CD4-positive, CD25-positive, alpha-beta regulatory T cell (primary cell): ENCODE results near the gene DNASE2B. TPM values are rescaled to one million over a fixed set of nuclear protein-coding genes. Genes with fewer than 3 reads are reported as not detected.

ENCODE experiments used
- ATAC-seq, 2 donors: fragments of 150-1000 bp; cut with Tn5 transposase; one replicate each; pipeline ENCODE4 v1.10.0; 2021; ENCODE audit warnings: low read depth in 2 of 2, moderate number of reproducible peaks in 2 of 2, moderate library complexity in 1 of 2
- DNase-seq, 3 donors: peaks; one replicate each; pipeline versions ENCODE4 v3.0.0 to v3.0.0-alpha.2; 2012 to 2022; ENCODE audit warnings: mixed read lengths in 1 of 3
- H3K27ac ChIP-seq: one replicate; pipeline ENCODE4 v1.7.0; 2013; ENCODE audit warnings: mild to moderate bottlenecking, low read length; ENCODE audit not compliant: insufficient read depth, poor library complexity, severe bottlenecking
- H3K27me3 ChIP-seq: one replicate; pipeline ENCODE4 v1.7.0; 2013; ENCODE audit warnings: low read length; ENCODE audit not compliant: control insufficient read depth, insufficient read depth
- H3K36me3 ChIP-seq: one replicate; pipeline ENCODE4 v1.7.0; 2013; ENCODE audit warnings: mild to moderate bottlenecking, low read length, moderate library complexity; ENCODE audit not compliant: control insufficient read depth, insufficient read depth
- H3K4me1 ChIP-seq: 2 replicates; pipeline ENCODE4 v1.7.0; 2013; ENCODE audit warnings: mild to moderate bottlenecking, low read length; ENCODE audit not compliant: insufficient read depth, control insufficient read depth, poor library complexity, severe bottlenecking
- H3K4me3 ChIP-seq: one replicate; pipeline ENCODE4 v1.7.0; 2013; ENCODE audit warnings: low read depth, mild to moderate bottlenecking, low read length, moderate library complexity
- H3K9me3 ChIP-seq, 2 experiments: 1 replicate in 1 of 2; 2 replicates in 1 of 2; pipeline ENCODE4 v1.7.0; 2013; ENCODE audit warnings: low read length in 2 of 2, mild to moderate bottlenecking in 1 of 2, moderate library complexity in 1 of 2; ENCODE audit not compliant: control insufficient read depth in 2 of 2
- H3K27ac Mint-ChIP-seq, 3 donors: one replicate each; pipeline ENCODE4 v1.8.0; 2020 to 2022; ENCODE audit warnings: mild to moderate bottlenecking in 3 of 3, mixed read lengths in 3 of 3, moderate library complexity in 2 of 3
- H3K27me3 Mint-ChIP-seq: one replicate; pipeline ENCODE4 v1.8.0; 2022; ENCODE audit warnings: mild to moderate bottlenecking, mixed read lengths
- H3K36me3 Mint-ChIP-seq: one replicate; pipeline ENCODE4 v1.8.0; 2020; ENCODE audit warnings: mixed read lengths
- H3K4me1 Mint-ChIP-seq, 4 donors: one replicate each; pipeline ENCODE4 v1.8.0; 2020 to 2022; ENCODE audit warnings: mixed read lengths in 4 of 4, mild to moderate bottlenecking in 1 of 4
- H3K4me3 Mint-ChIP-seq, 4 donors: one replicate each; pipeline ENCODE4 v1.8.0; 2020 to 2022; ENCODE audit warnings: mild to moderate bottlenecking in 4 of 4, mixed read lengths in 4 of 4, moderate library complexity in 3 of 4
- H3K9me3 Mint-ChIP-seq, 7 donors: one replicate each; pipeline ENCODE4 v1.8.0; 2020 to 2022; ENCODE audit warnings: mixed read lengths in 7 of 7, mild to moderate bottlenecking in 3 of 7, moderate library complexity in 2 of 7
- polyA plus RNA-seq, 4 donors: library from polyadenylated mRNA; unstranded; fragments of 300-500 nt; fragmentation: Illumina TruSeq; gene quantifications; one replicate each; pipeline ENCODE4 v1.2.3, GENCODE V29; 2021
- total RNA-seq: library from RNA; stranded (reverse); gene quantifications from one replicate; pipeline ENCODE4 v1.2.3, GENCODE V29; 2022

Gene DNASE2B
- total and polyA plus RNA-seq, 5 donors from 2014 or later = not detected

DNA sequence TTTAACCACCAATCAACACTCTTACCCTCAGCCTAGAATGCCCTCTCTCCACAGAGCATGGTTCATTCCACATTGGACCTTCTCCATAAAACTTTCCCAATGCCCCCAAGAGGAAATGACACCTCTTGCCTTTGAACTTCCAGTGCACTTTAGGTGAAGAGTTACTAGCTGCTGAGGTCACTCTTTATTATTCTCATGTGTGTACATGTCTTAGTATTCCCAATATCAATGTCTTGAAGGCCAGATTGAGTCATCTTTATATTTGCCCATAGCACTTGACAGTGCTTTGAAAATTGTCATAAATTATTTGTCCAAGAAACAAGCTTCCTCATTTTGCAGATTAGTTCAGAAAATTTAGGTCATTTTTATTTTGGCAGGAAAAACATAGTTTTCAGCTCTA is 8.1 kb upstream of the DNASE2B start:
- H3K27me3 Mint-ChIP-seq = peaks cover 30% of the 10 kb centered on the region
- no peaks in the 10 kb centered on the region for H3K4me1 Mint-ChIP-seq
- H3K27ac ChIP-seq = no peak overlapping the region
- no peaks in the 10 kb centered on the region for H3K36me3 ChIP-seq
- no peak overlapping the region for H3K27ac Mint-ChIP-seq
- H3K4me1 ChIP-seq = no peaks in the 10 kb centered on the region
- no peaks in the 10 kb centered on the region for H3K27me3 ChIP-seq
- H3K9me3 ChIP-seq = no peaks in the 10 kb centered on the region
- H3K4me3 ChIP-seq = no peak overlapping the region
- ATAC-seq = no peak
- H3K36me3 Mint-ChIP-seq = no peaks in the 10 kb centered on the region
- no peaks in the 10 kb centered on the region for H3K9me3 Mint-ChIP-seq
- H3K4me3 Mint-ChIP-seq = no peak overlapping the region
- DNase-seq = no peak

DNA sequence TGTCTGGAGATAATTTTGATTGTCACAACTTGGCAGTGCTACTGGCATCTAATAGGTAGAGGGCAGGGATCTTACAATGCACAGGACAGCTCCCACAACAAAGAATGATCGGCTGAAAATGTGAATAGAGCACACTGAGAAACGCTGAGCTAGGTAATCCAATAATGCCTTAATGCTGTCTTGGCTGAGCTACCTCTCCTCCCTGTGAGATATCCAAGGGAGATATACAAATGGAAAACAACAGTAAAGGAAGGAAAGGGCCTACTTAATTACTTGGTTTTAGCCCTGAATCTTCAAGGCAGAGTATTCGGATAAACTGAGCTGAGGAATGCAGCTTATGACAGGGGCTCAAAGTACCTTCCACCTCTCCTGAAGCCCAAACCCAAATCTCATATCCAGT is 2.9 kb downstream of the DNASE2B start:
- Mint-ChIP-seq H3K4me3 (no peak overlapping the region), H3K36me3 (no peaks in the 10 kb centered on the region), H3K9me3 (peaks cover 0 to 2% (median 0%) of the 10 kb centered on the region in 7 donors), H3K27ac (no peak overlapping the region), H3K4me1 (no peaks in the 10 kb centered on the region), H3K27me3 (peaks cover 5% of the 10 kb centered on the region)
- Histone ChIP-seq H3K27me3 (no peaks in the 10 kb centered on the region), H3K27ac (no peak overlapping the region), H3K9me3 (no peaks in the 10 kb centered on the region), H3K4me3 (no peak overlapping the region), H3K4me1 (no peaks in the 10 kb centered on the region), H3K36me3 (no peaks in the 10 kb centered on the region)
- DNase-seq (no peak), ATAC-seq (no peak)

DNA sequence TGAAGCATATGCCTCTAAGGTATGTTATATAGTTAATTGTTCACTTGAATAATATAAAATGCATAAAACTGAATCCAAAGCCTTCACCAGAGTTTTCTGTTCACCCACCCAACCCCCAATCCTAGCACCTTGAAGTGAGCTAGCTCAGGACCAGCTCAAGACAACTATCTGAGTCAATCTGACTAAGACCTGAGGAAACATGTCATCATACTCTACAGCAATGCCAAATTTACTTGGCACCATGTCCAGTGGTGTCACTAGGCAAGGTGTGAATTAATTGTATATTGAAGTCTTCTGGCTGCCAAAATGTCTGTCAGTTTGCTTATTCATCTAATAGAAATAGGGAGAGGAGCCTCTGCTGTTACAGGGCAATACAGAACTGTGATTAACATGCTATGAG is 3.8 kb downstream of the DNASE2B start:
- H3K4me1 Mint-ChIP-seq = no peaks in the 10 kb centered on the region

DNA sequence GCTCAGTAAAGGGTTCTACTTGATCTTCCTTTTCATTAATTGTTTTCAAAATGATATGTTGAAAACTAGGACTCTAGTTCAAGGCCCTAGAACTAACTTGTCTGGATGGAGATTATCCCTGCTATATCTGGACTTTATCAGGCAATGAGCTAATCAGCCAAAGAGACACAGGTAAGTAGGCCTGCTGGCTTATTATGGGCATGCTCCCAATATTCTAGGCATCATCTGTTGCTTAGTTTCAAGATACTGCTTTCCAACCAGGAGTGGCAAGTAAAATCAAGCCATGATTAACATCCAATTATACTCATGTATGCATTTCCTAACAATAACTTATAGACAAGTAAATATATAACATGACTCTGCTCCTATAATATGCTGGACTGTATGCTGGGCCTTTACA is 4.2 kb downstream of the DNASE2B start:
- no peak overlapping the region for H3K27ac ChIP-seq
- no peaks in the 10 kb centered on the region for H3K36me3 Mint-ChIP-seq
- no peak for ATAC-seq

More for the DNA sequence above, 3.8 kb downstream of the DNASE2B start:
- Histone ChIP-seq H3K4me3 (no peak overlapping the region), H3K4me1 (no peaks in the 10 kb centered on the region), H3K9me3 (no peaks in the 10 kb centered on the region), H3K36me3 (no peaks in the 10 kb centered on the region), H3K27ac (no peak overlapping the region), H3K27me3 (peaks cover 4% of the 10 kb centered on the region)
- no peak for DNase-seq
- Mint-ChIP-seq H3K36me3 (no peaks in the 10 kb centered on the region), H3K4me3 (no peak overlapping the region), H3K27me3 (peaks cover 5% of the 10 kb centered on the region), H3K9me3 (peaks cover 0 to 2% (median 0%) of the 10 kb centered on the region in 7 donors), H3K27ac (no peak overlapping the region)
- no peak for ATAC-seq

DNA sequence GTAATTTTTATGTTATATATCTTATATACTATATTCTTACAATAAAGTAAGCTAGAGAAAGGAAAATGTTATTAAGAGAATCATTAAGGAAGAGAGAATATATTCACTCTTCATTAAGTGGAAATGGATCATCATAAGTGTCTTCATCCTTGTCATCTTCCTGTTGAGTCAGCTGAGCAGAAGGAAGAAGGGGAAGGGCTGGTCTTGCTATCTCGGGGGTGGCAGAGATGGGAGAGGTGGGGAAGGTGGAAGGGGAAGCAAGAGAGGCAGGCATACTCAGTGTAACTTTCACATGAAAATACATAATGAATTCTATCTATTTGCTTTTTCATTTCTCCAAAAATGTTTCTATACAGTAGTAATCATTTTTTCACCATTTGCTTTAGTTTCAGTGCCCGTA is 5.1 kb downstream of the DNASE2B start:
- H3K27me3 ChIP-seq = peaks cover 4% of the 10 kb centered on the region
- no peaks in the 10 kb centered on the region for H3K36me3 ChIP-seq
- Mint-ChIP-seq H3K27ac (no peak overlapping the region), H3K27me3 (peaks cover 5% of the 10 kb centered on the region), H3K4me3 (no peak overlapping the region), H3K4me1 (no peaks in the 10 kb centered on the region), H3K9me3 (peaks cover 0 to 2% (median 0%) of the 10 kb centered on the region in 7 donors), H3K36me3 (no peaks in the 10 kb centered on the region)
- H3K27ac ChIP-seq = no peak overlapping the region
- DNase-seq = no peak
- no peaks in the 10 kb centered on the region for H3K4me1 ChIP-seq
- no peaks in the 10 kb centered on the region for H3K9me3 ChIP-seq
- H3K4me3 ChIP-seq = no peak overlapping the region
- no peak for ATAC-seq

More for the DNA sequence above, 4.2 kb downstream of the DNASE2B start:
- no peaks in the 10 kb centered on the region for H3K4me1 Mint-ChIP-seq
- no peak overlapping the region for H3K4me3 ChIP-seq
- DNase-seq = no peak
- peaks cover 5% of the 10 kb centered on the region for H3K27me3 Mint-ChIP-seq
- no peak overlapping the region for H3K27ac Mint-ChIP-seq
- H3K36me3 ChIP-seq = no peaks in the 10 kb centered on the region
- no peaks in the 10 kb centered on the region for H3K9me3 ChIP-seq
- H3K4me1 ChIP-seq = no peaks in the 10 kb centered on the region
- H3K9me3 Mint-ChIP-seq = peaks cover 0 to 2% (median 0%) of the 10 kb centered on the region in 7 donors
- H3K4me3 Mint-ChIP-seq = no peak overlapping the region
- H3K27me3 ChIP-seq = peaks cover 4% of the 10 kb centered on the region

DNA sequence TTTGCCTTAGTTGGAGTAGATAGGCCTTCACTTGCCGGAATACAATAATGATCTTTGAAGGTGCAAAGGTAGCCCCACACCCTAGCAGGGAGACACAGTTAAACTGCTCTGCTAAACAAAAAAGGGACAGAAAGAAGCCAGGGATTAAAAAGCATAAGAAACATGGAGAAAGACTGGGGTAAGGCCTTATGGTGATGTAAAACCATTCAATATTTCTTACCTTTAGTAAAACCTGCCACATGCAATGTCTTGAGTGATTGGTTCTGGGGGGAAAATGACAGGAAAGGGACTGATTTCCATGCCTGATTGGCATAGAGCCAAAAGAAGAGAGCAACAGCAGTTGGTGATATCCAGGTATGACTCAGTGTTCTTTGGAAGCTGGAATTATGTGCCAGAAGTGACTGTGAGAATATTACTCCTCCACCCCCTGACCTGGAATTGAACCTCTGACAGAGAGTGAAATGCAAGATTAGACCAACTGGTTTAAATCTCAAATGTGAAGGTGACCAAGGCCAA is 8.1 kb downstream of the DNASE2B start:
- no peaks in the 10 kb centered on the region for H3K36me3 Mint-ChIP-seq
- no peak overlapping the region for H3K27ac ChIP-seq

GRCh38 chr1:84407524-84407923 is 9.2 kb downstream of the DNASE2B start:
- Histone ChIP-seq H3K36me3 (no peaks in the 10 kb centered on the region), H3K4me3 (no peak overlapping the region), H3K27me3 (peaks cover 4% of the 10 kb centered on the region), H3K4me1 (no peaks in the 10 kb centered on the region), H3K9me3 (no peaks in the 10 kb centered on the region), H3K27ac (no peak overlapping the region)
- Mint-ChIP-seq H3K4me1 (no peaks in the 10 kb centered on the region), H3K36me3 (no peaks in the 10 kb centered on the region), H3K27ac (no peak overlapping the region), H3K4me3 (no peak overlapping the region), H3K9me3 (no peaks in the 10 kb centered on the region), H3K27me3 (peaks cover 5% of the 10 kb centered on the region)
- DNase-seq (no peak), ATAC-seq (no peak)

More for the DNA sequence above, 8.1 kb downstream of the DNASE2B start:
- H3K27ac Mint-ChIP-seq = no peak overlapping the region
- H3K4me1 Mint-ChIP-seq = no peaks in the 10 kb centered on the region
- no peak overlapping the region for H3K4me3 ChIP-seq
- no peaks in the 10 kb centered on the region for H3K36me3 ChIP-seq
- H3K9me3 ChIP-seq = no peaks in the 10 kb centered on the region
- no peak for ATAC-seq
- H3K4me1 ChIP-seq = no peaks in the 10 kb centered on the region
- DNase-seq = no peak
- no peaks in the 10 kb centered on the region for H3K9me3 Mint-ChIP-seq
- peaks cover 5% of the 10 kb centered on the region for H3K27me3 Mint-ChIP-seq
- H3K27me3 ChIP-seq = peaks cover 4% of the 10 kb centered on the region
- no peak overlapping the region for H3K4me3 Mint-ChIP-seq

GRCh38 chr1:84407958-84408422 is 9.7 kb downstream of the DNASE2B start:
- no peak for ATAC-seq
- H3K4me3 Mint-ChIP-seq = no peak overlapping the region
- Histone ChIP-seq H3K27me3 (peaks cover 4% of the 10 kb centered on the region), H3K4me1 (no peaks in the 10 kb centered on the region), H3K4me3 (no peak overlapping the region), H3K27ac (no peak overlapping the region), H3K9me3 (no peaks in the 10 kb centered on the region), H3K36me3 (no peaks in the 10 kb centered on the region)
- H3K27me3 Mint-ChIP-seq = peaks cover 5% of the 10 kb centered on the region
- no peak overlapping the region for H3K27ac Mint-ChIP-seq
- no peaks in the 10 kb centered on the region for H3K9me3 Mint-ChIP-seq
- H3K36me3 Mint-ChIP-seq = no peaks in the 10 kb centered on the region
- H3K4me1 Mint-ChIP-seq = no peaks in the 10 kb centered on the region
- no peak for DNase-seq
